Frontal cortex (tissue), 4 donors: ENCODE measurements around the gene RASA4. TPM values are rescaled to one million over a fixed set of nuclear protein-coding genes. Genes with fewer than 3 reads are reported as not detected.
"Not testable (repeated sequence)": the region's sequence is repeated elsewhere in the genome, so short reads cannot be mapped to it uniquely, and the experiment has no call there.

ENCODE experiments used
- DNase-seq, 2 donors: peaks; one replicate each; pipeline ENCODE4 v3.0.0; 2012; ENCODE audit warnings: low spot score in 2 of 2
- FAIRE-seq: peaks from 2 replicates; lab custom pipeline; 2012; peaks lifted over from hg19 to GRCh38; lab: Jason Lieb, UNC
- small RNA-seq: library from RNA; depleted of rRNA; stranded (forward); fragments of <200 nt; gene quantifications from one replicate; pipeline ENCODE3, GENCODE V24; 2014
- total RNA-seq: library from RNA; depleted of rRNA; stranded (reverse); fragments of >200 nt; gene quantifications from one replicate; pipeline ENCODE4 v1.2.3, GENCODE V29; 2014
- donor health status: control.
- donor health status: control.
- donor health status: control.

The RASA4 gene
- total RNA-seq, 1 donor from 2014 or later = 27.3 TPM

DNA sequence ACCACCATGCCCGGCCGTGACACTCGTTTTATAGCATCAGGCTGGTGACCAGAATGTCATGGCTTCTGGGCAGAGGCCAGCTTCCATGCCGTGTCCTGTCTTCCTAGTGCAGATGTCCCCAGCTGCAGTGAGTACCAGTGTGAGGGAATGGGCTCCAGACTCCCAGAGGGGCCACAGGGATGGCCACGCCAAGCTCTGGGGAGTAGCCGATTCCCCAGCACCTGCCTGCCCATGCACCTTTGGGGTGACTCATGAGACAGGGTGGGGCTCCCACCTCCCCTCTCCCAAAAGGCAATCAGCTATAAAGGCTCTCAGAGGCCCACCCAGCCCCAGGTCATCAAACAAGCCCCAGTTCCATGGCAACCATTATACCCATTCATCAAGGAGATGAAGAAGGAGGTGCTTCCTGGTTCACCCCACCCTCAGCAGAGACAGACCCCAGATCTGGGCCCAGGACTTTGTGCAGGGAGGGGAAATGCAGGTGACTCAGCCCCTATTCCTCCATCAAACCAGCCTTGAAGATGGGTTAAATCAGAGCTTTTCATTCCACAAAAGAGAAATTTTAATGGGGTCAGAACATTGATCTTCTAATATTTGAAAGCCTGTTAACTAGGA lies 65.6 kb downstream of the RASA4 start, which contains the start of gene SPDYE2:
SPDYE2 (plus strand) TSS at position 419 of the 615 bp plus-strand sequence. CDS start 2,030 bp downstream, outside the sequence.
- not testable (repeated sequence) for FAIRE-seq, DNase-seq

DNA sequence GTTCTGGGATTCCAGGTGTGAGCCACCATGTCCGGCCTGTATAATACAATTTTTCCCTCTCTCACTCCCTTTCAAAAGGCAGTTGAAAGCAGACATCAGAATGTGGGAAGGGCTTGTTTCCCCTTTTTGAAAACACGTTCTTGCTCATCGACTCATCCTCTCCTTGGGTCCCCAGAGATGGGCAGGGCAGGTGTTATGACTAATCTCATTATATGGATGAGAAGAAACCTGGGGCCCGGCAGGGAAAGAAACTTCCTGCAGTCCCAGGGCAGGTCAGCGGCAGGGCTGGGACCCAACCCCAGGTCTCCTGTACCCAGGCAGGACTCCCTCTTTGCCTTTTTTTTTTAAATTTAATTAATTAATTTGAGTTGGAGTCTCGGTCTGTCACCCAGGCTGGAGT lies 70.2 kb downstream of the RASA4 start:
- DNase-seq, FAIRE-seq: not testable (repeated sequence)

DNA sequence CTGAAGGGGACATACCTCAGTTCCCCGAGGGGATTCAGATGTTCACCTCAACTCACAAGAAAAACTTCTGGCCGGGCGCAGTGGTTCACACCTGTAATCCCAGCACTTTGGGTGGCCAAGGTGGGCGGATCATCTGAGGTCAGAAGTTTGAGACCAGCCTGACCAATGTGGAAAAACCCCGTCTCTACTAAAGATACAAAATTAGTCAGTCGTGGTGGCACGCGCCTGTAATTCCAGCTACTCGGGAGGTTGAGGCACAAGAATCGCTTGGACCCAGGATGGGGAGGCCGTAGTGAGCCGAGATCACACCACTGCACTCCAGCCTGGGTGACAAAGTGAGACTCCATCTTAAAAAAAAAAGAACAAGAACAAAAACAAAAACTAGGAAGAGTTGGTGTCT lies 71.3 kb downstream of the RASA4 start:
- FAIRE-seq, DNase-seq: not testable (repeated sequence)

DNA sequence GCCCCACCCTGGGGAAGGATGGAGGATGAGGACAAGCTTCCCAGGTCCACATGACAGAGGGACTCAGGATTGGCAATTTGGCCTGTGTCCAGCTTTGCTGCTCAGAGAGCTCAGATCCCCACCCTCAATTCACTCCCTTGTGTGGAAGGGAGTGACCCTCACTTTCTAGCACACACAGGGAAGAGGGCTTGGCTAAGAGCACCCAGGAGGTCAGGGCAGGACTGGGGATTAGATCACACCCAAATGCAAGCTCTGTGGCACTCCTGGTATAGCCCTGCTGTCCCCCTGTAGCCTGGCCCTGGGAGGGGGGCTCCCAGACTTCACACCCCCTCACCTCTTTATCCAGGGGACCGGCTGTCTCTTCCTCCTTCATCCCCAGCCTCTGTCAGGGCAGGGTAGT lies 72.2 kb downstream of the RASA4 start:
- FAIRE-seq, DNase-seq: not testable (repeated sequence)

DNA sequence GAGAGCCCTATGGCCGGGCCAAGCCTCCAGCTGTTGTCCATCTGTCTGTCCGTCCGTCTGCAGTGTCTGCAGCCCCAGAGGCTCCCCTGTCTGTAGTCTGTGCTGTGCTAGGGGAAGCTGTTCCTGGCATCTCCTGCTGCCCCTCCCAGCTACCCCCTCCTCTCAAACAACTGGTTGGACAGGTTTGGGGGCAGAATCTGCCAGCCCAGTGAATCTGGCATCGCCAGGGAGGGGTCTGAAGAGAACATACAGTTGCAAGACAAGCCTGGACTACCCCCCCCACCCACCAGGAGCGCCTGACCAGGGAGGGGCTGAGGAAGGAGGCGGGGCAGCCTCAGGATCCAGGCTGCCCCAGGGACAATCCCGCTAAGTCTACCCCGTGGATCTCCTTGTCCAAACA lies 73.0 kb downstream of the RASA4 start, which contains the start of gene UPK3BL2:
UPK3BL2 (minus strand) TSS at position 101 of the 400 bp plus-strand sequence; CDS start at position 41, 60 bp downstream.
- not testable (repeated sequence) for DNase-seq, FAIRE-seq

DNA sequence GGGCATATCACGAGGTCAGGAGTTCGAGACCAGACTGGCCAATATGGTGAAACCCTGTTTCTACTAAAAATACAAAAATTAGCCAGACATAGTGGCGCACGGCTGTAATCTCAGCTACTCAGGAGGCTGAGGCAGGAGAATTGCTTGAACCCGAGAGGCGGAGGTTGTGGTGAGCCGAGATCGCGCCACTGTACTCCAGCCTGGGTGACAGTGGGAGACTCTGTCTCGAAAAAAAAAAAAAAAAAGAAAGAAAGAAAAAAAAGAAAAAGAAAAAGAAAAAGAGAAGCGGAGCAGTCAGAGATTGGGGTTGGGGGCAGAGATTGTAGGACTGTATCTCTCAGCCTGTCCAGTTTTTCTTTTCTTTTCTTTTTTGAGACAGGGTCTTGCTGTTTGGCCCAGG lies 73.8 kb downstream of the RASA4 start:
- DNase-seq, FAIRE-seq: not testable (repeated sequence)

DNA sequence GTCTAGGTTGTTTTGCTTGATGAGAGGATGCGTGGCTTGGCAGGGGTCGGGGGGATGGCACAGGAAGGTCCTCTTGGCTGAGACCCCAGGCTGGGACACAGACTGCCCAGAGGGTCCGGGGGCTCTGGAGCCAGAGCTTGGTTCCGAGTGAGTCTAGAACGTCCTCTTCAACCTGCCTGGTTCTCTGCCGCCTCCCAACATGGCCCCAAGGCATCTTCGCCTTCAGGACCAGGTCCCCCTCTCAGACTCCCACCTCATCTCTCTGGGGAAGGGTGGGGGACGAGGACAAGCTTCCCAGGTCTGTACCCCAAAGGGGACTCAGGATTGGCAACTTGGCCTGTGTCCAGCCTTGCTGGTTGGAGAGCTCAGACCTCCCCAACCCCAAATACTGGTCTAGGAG lies 74.5 kb downstream of the RASA4 start:
- DNase-seq, FAIRE-seq: not testable (repeated sequence)

DNA sequence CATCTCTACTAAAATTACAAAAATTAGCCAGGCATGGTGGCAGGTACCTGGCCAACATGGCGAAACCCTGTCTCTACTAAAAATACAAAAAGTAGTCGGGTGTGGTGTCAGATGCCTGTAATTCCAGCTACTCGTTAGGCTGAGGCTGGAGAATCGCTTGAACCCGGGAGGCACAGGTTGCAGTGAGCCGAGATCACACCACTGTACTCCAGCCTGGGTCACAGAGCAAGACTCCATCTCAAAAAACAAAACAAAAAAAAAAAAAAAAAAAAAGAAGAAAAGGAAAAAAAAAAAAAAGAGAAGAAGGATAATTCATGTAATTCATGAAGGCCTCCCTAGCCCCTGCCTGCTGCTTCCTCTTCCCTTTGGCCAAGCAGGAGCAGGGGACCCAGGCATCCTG lies 76.0 kb downstream of the RASA4 start:
- FAIRE-seq, DNase-seq: not testable (repeated sequence)

DNA sequence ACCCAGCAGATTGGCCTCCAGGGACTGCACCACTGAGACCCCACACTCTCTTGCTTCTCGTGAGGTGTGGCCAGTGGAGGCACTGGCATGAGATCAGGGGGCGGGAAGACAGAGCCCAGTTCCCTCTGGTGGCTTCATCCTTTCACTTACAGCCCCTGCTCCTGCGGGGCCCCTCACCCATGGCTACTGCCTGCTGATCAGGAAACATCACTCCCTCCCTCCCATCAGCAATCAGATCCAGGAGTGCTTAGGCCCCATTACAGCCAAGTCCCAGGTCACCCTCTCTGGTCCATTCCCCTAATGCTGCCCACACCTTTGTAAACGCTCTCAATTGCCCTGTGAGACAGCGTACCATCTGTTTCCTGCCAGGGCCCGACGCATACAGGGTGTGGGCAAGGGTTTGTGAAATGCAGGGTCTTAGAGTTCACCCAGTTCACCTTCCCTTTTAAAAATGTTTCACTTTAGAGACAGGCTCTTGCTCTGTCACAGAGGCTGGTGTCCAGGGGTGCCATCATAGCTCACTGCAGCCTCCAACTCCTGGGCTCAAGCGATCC lies 81.4 kb downstream of the RASA4 start:
- FAIRE-seq, DNase-seq: not testable (repeated sequence)

DNA sequence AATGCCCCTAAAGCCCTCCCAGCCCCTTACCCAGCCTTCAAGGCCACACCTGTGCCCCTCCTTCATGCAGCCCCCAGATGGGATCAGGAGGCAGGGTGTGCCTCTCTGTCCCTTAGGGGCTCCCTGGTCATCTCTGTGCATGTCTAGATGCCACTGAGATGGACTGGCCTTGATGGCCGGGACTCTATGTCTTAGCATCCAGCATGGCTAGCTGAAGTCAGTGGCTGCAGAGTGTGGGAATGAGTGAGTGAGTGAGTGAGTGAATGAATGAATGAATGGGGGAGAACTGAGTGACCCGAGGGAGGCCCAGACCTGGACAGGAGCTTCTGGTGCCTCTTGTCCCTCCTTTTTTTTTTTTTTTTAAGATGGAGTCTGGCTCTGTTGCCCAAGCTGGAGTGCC lies 84.4 kb downstream of the RASA4 start:
- FAIRE-seq, DNase-seq: not testable (repeated sequence)

DNA sequence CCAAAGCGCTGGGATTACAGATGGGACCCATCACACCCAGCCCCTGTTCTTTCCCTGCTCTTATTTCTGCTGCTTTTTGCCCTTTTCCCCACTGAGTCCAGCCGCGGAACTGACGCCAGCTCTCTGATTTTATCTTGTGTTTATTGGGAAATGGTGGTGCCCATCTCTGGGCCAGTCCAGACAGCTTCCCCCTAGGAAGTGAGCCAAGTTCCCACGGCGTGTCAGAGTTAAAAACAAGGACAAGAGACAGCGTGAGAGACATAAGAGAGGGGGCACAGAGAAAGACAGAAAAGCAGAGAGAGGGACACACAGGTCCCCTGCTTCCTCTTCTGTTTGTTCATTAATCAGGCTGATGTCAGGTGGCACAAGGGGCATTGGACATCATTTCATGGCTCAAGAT lies 85.0 kb downstream of the RASA4 start:
- not testable (repeated sequence) for FAIRE-seq, DNase-seq

DNA sequence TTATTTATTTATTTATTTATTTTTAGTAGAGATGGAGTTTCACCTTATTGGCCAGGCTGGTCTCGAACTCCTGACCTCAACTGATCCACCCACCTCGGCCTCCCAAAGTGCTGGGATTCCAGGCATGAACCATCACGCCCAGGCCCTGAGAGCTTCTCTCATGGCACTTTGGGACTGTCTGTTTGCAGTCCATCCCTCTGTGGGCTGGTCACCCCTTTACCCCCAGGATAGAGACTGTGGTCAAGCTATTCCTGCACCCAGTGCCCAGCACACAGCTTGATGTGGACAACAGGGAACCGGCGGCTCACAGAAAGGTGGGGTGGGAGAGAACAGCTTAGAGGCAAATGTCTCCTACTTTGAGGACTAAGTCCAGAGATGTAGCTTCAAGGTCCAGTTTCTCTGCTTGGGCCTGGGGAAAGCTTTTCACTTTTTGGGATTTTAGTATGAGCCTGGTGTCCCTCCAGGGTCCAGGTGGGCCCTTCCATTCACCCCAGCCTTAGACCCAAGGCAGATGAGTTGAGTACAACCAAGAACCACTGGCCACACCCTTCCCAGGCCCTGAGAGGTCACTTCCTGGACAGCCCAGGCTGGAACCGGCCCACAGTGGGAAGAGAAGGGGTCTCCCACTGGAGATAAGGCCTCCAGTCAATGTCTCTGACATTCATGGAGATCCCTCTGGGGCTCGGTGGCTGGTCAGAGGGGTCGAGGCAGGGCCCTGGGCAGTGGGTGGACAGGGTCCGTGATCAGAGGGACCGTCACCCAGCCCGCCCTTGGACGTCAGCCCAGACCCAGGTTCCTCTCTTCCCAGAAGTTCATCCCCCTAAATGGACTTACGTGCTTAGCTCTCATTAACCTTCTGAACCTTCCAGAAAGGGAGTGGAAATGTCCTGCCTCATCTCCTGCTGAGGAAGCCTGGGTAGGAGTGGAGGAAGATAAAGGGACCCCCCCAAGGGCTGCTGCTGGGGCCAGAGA lies 88.4 kb downstream of the RASA4 start:
- not testable (repeated sequence) for FAIRE-seq, DNase-seq

DNA sequence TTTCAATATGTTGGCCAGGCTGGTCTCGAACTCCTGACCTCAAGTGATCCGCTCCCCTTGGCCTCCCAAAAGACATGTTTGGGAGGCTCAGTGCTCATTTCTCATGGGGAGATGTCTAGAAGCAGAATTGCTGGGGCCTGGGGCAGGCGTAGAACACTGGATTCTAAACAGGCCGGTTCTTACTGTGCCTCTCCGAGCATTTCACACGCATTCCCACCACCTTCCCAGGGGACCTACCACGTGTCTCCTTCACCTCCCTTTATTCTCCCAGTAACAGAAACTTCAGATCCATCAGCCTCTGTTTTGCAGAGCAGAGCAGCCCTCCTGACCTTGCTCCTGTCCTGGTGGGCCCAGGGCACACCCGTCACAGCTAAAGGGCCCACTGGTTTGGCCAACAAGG lies 89.4 kb downstream of the RASA4 start:
- DNase-seq, FAIRE-seq: not testable (repeated sequence)

DNA sequence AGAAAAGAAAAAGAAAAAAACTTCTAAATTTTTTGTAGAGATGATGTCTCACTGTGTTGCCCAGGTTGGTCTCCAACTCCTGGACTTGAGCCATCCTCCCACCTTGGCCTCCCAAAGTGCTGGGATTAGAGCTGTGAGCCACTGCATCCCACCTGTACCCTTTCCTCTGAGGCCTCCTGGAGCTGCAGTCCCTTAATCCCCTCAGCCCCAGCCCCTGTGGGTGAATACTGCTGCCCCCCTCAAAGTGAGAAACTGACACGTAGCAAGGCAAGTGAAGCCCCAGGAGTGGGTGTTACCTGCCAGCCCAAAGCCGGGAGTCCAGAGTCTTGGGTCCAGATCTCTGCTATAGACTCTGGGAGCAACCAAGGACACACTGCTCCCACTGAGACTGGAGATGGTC lies 91.8 kb downstream of the RASA4 start:
- DNase-seq, FAIRE-seq: not testable (repeated sequence)

Small RNAs within 50 kb of the gene (small RNA-seq; reads per million reads assigned to genes)
- gene UPK3BL1 = not detected

Other genes starting within 250 kb of the RASA4 start
- 15.5 TPM for gene PRKRIP1, start 220.4 kb downstream of the RASA4 start, total RNA-seq
- gene ORAI2, start 183.2 kb downstream of the RASA4 start, total RNA-seq = 19.2 TPM
- gene ALKBH4, start 151.9 kb downstream of the RASA4 start, total RNA-seq = 16.7 TPM
- 55.4 TPM for gene LRWD1, start 151.8 kb downstream of the RASA4 start, total RNA-seq
- 11.8 TPM for gene POLR2J, start 137.8 kb downstream of the RASA4 start, total RNA-seq
- 11.4 TPM for gene RASA4B, start 99.0 kb downstream of the RASA4 start, total RNA-seq
- gene UPK3BL2, start 73.1 kb downstream of the RASA4 start, total RNA-seq = 1.6 TPM
- not detected for gene SPDYE2, start 65.5 kb downstream of the RASA4 start, total RNA-seq
- gene POLR2J3, start 44.2 kb downstream of the RASA4 start, total RNA-seq = 21.2 TPM
- 9.0 TPM for gene UPK3BL1, start 26.0 kb upstream of the RASA4 start, total RNA-seq
- gene SPDYE2B, start 33.6 kb upstream of the RASA4 start, total RNA-seq = not detected
- gene POLR2J2, start 54.9 kb upstream of the RASA4 start, total RNA-seq = 1.2 TPM
- 18.3 TPM for gene FAM185A, start 132.2 kb upstream of the RASA4 start, total RNA-seq